ENCODE measurements around the gene PSME3IP1. TPM values are rescaled to one million over a fixed set of nuclear protein-coding genes. Genes with fewer than 3 reads are reported as not detected.
A peak's percentile ranks its signal among the peaks of the same experiment; 100 is the strongest.

The PSME3IP1 gene
- total RNA-seq, 1 donor from 2014 or later: 62.9 TPM

DNA sequence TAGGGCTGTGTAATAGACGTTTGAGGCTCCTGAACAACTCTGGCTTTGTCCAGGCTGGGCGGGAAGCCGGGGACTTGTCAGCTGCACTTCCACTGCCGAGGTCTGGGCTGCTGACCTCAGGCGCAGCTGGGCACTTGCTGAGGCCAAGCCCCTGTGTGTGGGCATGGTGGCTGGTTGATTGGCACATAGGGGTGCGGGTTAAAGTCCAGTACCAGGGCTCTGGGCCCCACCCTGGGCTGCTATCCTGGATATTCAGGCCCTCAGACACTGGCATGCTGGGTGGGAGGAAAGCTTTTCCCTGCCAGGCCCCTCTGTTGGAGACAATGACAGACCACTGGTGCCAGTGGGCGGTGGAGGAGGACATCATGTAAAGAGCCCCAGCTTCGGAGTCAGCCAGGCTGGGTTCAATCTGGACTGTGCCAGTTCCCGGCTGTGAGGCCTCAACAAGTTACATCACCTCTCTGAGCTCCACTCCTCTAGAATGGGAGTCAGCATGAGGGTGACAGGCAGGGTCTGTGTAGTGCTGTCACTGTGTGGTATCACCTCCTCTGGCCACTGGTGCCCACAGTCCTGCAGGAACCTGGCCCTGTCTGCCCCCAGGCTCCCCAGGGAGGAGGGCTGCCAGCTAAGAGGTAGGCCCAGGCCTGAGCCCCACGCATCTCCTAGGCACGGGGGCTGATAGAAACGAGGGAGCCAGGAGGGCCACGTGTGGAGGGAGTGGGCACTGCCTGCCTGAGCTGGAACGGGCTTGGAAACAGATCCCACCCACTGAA is 42.5 kb downstream of the PSME3IP1 start:
- TF ChIP-seq, protein P1, sequence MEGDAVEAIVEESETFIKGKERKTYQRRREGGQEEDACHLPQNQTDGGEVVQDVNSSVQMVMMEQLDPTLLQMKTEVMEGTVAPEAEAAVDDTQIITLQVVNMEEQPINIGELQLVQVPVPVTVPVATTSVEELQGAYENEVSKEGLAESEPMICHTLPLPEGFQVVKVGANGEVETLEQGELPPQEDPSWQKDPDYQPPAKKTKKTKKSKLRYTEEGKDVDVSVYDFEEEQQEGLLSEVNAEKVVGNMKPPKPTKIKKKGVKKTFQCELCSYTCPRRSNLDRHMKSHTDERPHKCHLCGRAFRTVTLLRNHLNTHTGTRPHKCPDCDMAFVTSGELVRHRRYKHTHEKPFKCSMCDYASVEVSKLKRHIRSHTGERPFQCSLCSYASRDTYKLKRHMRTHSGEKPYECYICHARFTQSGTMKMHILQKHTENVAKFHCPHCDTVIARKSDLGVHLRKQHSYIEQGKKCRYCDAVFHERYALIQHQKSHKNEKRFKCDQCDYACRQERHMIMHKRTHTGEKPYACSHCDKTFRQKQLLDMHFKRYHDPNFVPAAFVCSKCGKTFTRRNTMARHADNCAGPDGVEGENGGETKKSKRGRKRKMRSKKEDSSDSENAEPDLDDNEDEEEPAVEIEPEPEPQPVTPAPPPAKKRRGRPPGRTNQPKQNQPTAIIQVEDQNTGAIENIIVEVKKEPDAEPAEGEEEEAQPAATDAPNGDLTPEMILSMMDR (IDR thresholded peaks at IDR 0.05; ENCODE audit: insufficient read depth, low read length, severe bottlenecking): no peak
- Histone ChIP-seq H3K36me3 (ENCODE audit: control insufficient read depth, insufficient read depth, low read length) (no peaks in the 10 kb centered on the region), H3K4me3 (ENCODE audit: low read depth, low read length) (no peak overlapping the region), H3K27me3 (ENCODE audit: control insufficient read depth, insufficient read depth, low read length) (no peaks in the 10 kb centered on the region)
- no peak for FAIRE-seq
- DNase-seq (ENCODE audit: low read depth): no peak

DNA sequence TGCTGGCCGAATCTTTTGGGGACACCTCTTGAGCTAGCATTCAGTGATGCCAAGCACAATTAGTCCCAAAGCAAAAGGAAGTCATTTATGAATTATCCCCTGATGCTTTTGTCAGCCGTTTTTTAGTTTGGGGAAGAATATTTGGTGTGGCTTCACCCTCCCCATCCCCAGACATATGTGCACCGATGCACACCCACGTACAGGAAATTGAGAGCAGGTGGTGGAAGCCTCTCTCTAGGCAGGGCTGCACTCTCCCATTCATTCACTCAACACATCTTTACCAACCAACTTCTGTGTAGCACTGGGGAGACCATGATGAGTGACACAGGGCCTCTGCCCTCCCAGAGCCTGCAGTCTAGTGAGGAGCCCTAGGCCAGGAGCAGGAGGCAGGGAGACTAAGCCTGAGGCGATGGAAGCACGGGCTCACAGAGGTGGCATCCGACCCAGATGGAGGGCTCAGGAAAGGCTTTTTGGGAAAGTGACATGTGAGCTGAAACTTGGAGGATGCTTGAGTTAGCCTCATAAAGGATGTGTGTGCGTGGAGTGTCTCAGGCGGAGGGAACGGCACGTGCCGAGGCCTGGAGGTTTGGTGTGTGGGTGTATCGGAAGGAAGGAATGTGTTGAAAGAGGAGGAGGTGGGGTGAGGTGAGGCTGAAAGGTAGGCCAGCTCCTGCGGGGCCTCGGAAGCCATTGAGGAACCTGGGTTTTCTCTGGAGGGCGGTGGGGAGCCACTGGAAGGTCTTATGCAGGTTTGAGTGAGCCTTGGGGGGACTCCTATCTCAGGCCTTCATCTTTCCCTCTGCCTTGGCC is 43.8 kb downstream of the PSME3IP1 start:
- Histone ChIP-seq H3K4me3 (ENCODE audit: low read depth, low read length) (no peak overlapping the region), H3K36me3 (ENCODE audit: control insufficient read depth, insufficient read depth, low read length) (no peaks in the 10 kb centered on the region), H3K27me3 (ENCODE audit: control insufficient read depth, insufficient read depth, low read length) (no peaks in the 10 kb centered on the region)
- DNase-seq (ENCODE audit: low read depth): peak; percentile 23
- TF ChIP-seq, protein P1 (IDR thresholded peaks at IDR 0.05; ENCODE audit: insufficient read depth, low read length, severe bottlenecking): no peak
- no peak for FAIRE-seq

DNA sequence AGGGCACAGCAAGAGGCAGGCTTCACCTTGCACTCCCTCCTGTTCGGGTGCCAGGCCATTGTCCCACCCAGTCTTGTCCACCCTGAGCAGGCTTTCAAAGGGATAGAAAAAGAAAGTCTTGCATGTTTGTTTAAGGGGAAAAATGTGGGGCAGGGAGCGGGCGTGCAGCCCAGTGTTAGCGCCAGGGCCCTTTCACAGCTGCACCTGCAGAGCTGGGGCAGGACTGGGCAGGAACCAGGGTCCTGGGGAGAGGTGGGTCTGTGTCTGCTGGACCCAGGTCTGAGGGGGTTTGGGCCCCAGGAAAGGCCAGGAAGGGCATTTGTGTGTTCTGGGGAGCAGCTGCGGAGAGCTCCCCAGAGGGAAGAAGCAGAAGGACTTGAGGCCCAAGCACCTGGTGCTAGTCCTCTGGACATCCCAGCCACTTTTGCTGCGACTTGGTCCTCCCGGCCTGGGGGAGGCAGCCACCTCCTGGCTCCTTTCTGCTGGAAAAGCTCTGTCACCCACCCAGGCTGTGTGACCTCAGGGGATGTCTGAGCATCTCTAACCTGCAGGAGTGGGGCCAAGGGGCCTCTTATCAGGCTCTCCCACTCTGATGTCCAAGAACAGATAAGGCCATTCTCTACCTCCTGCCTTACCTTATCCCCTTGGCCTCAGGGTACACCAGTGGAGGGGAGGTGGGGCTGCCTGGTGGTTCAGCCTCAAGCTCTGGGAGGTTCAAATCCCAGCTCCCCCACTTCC is 44.7 kb downstream of the PSME3IP1 start:
- Histone ChIP-seq H3K27me3 (ENCODE audit: control insufficient read depth, insufficient read depth, low read length) (no peaks in the 10 kb centered on the region), H3K4me3 (ENCODE audit: low read depth, low read length) (no peak overlapping the region), H3K36me3 (ENCODE audit: control insufficient read depth, insufficient read depth, low read length) (no peaks in the 10 kb centered on the region)
- DNase-seq (ENCODE audit: low read depth) (no peak), FAIRE-seq (no peak)
- TF ChIP-seq, protein P1 (IDR thresholded peaks at IDR 0.05; ENCODE audit: insufficient read depth, low read length, severe bottlenecking): no peak

DNA sequence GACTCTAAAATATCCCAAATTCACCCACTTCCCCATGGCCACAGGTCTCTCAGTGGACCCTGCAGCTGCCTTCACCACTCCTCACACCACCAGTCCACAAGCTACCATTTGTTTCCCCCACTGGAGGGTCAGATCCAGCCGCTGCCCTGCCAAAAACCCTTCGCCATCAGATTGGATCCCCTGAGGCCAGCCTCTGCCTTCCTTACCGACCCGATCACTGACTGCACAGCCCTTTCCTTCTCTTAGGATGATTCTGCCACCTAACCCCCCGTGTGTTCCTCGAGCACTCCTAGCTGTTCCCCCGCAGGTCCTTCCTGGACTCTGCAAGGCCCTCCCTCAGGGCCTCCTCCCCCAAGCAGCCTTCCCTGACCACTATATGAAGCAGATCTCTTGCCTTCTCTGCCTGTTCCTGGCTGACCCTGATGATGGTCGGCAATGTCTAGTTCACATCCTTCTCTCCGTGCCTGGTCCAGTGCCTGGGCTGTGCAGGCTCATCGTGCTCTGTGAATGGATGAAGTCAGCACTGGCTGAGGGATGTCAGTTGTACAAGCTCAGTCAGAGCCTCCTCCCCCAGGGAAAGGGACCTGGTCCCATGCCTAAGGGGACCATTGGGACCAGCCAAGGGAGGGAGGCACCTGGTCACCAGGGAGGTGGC is 47.4 kb downstream of the PSME3IP1 start:
- TF ChIP-seq, protein P1 (IDR thresholded peaks at IDR 0.05; ENCODE audit: insufficient read depth, low read length, severe bottlenecking): no peak
- H3K36me3 ChIP-seq (ENCODE audit: control insufficient read depth, insufficient read depth, low read length): no peaks in the 10 kb centered on the region

DNA sequence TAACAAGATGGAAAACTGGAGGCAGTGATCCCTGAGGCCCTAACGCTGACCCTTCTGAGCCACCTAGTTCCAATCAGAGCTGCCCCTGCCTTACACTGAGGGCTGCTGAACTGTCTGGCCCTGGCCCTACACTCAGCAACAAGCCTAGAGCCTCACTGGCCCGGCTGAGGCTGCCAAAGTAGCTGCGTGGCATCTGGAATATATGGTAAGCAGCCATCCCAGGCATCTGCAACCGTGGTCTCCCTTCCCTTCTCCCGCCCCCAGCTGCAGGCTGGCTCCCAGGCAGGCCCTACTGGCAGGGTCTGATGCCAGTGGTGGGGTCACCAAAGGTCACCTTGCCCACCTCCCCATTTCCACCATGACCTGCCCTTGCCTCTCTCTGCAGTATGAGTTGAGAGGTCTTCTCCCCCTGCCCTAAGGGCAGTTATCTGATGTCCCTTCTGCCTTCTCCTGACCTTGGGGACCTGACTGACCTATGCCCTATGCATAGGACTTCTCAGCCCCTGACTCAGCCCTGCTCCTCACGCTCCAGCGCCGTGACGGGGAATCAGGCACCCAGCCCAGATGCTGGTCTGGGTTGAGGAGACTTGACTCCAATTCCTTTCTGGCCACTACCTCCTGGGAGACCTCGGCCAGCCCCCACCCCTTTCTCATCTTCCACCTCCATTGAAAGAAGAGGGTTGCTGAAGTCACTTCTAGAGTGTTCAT is 48.1 kb downstream of the PSME3IP1 start:
- peak; percentile 36 for FAIRE-seq
- no peak for DNase-seq (ENCODE audit: low read depth)
- TF ChIP-seq, protein P1 (IDR thresholded peaks at IDR 0.05; ENCODE audit: insufficient read depth, low read length, severe bottlenecking): no peak
- Histone ChIP-seq H3K36me3 (ENCODE audit: control insufficient read depth, insufficient read depth, low read length) (no peaks in the 10 kb centered on the region), H3K27me3 (ENCODE audit: control insufficient read depth, insufficient read depth, low read length) (no peaks in the 10 kb centered on the region), H3K4me3 (ENCODE audit: low read depth, low read length) (no peak overlapping the region)

More for the DNA sequence above, 47.4 kb downstream of the PSME3IP1 start:
- DNase-seq (ENCODE audit: low read depth): no peak
- H3K27me3 ChIP-seq (ENCODE audit: control insufficient read depth, insufficient read depth, low read length): no peaks in the 10 kb centered on the region
- FAIRE-seq: no peak
- H3K4me3 ChIP-seq (ENCODE audit: low read depth, low read length): no peak overlapping the region

Data from bronchial epithelial cell (primary cell).